Subcutaneous adipose tissue (tissue), 4 donors: ENCODE measurements around the gene TMA7B. TPM values are rescaled to one million over a fixed set of nuclear protein-coding genes. Genes with fewer than 3 reads are reported as not detected.

Source experiments
- CTCF ChIP-seq: fragments of 450-650 bp; IDR thresholded peaks from one replicate; pipeline ENCODE4 v1.5.1; 2016; ENCODE audit warnings: low read depth, mild to moderate bottlenecking, control low read depth, antibody characterized with exemption, moderate library complexity
- total RNA-seq, 4 donors: library from RNA; depleted of rRNA; stranded (reverse); fragments of >200 nt; gene quantifications; one replicate each; pipeline ENCODE4 v1.1.0, GENCODE V29; 2016

Gene TMA7B
- total RNA-seq, 4 donors from 2014 or later = not detected

GRCh38 chr22:39994566-39995392 is 34.6 kb downstream of the TMA7B start, which contains the start of gene FAM83F:
FAM83F (plus strand) TSS chr22:39994954; CDS start chr22:39995043, 89 bp downstream.
- no peak for TF ChIP-seq CTCF

- no peak for TF ChIP-seq CTCF
These were observed 35.4 kb downstream of the TMA7B start for GRCh38 chr22:39995393-39996252.

- no peak for TF ChIP-seq CTCF
These were observed 36.5 kb downstream of the TMA7B start for GRCh38 chr22:39996732-39997131.

- TF ChIP-seq CTCF = no peak
These were observed 37.2 kb downstream of the TMA7B start for GRCh38 chr22:39997421-39997820.

- no peak for TF ChIP-seq CTCF
These were observed 37.9 kb downstream of the TMA7B start for GRCh38 chr22:39997939-39998726.

- no peak for TF ChIP-seq CTCF
These were observed 39.1 kb downstream of the TMA7B start for GRCh38 chr22:39999144-39999757.
